Measurements from ENCODE around the gene TANGO6.

TANGO6 gene

GRCh38 chr16:69019811-69020210, 176.5 kb downstream of the TANGO6 start:
- H3K36me3 ChIP-seq (ENCODE audit: control insufficient read depth in 1 of 2, insufficient read depth in 2 of 2, low read length in 2 of 2), result peaks cover 0 to 5% of the 10 kb centered on the region in 2 donors
- no peaks in the 10 kb centered on the region for H3K9me3 ChIP-seq (ENCODE audit: control insufficient read depth in 1 of 2, low read length in 2 of 2)
- H3K4me1 ChIP-seq (ENCODE audit: control insufficient read depth in 1 of 2, insufficient read depth in 2 of 2, low read length in 2 of 2), result no peaks in the 10 kb centered on the region
- H3K4me3 ChIP-seq (ENCODE audit: low read depth in 1 of 2, low read length in 2 of 2), result no peak overlapping the region
- no peak overlapping the region for H3K27ac ChIP-seq (ENCODE audit: low read length)
- H3K27me3 ChIP-seq (ENCODE audit: low read depth, low read length), result no peaks in the 10 kb centered on the region

GRCh38 chr16:69029121-69029520, 185.8 kb downstream of the TANGO6 start:
- Histone ChIP-seq H3K27me3 (ENCODE audit: low read depth, low read length) (no peaks in the 10 kb centered on the region), H3K4me1 (ENCODE audit: control insufficient read depth in 1 of 2, insufficient read depth in 2 of 2, low read length in 2 of 2) (no peaks in the 10 kb centered on the region), H3K27ac (ENCODE audit: low read length) (no peak overlapping the region), H3K4me3 (ENCODE audit: low read depth in 1 of 2, low read length in 2 of 2) (no peak overlapping the region), H3K36me3 (ENCODE audit: control insufficient read depth in 1 of 2, insufficient read depth in 2 of 2, low read length in 2 of 2) (peaks cover 4 to 9% of the 10 kb centered on the region in 2 donors), H3K9me3 (ENCODE audit: control insufficient read depth in 1 of 2, low read length in 2 of 2) (no peaks in the 10 kb centered on the region)

GRCh38 chr16:69031877-69032301, 188.6 kb downstream of the TANGO6 start:
- H3K4me1 ChIP-seq (ENCODE audit: control insufficient read depth in 1 of 2, insufficient read depth in 2 of 2, low read length in 2 of 2), result no peaks in the 10 kb centered on the region
- H3K4me3 ChIP-seq (ENCODE audit: low read depth in 1 of 2, low read length in 2 of 2), result no peak overlapping the region
- peaks cover 4 to 7% of the 10 kb centered on the region in 2 donors for H3K36me3 ChIP-seq (ENCODE audit: control insufficient read depth in 1 of 2, insufficient read depth in 2 of 2, low read length in 2 of 2)
- H3K9me3 ChIP-seq (ENCODE audit: control insufficient read depth in 1 of 2, low read length in 2 of 2), result no peaks in the 10 kb centered on the region
- no peaks in the 10 kb centered on the region for H3K27me3 ChIP-seq (ENCODE audit: low read depth, low read length)
- H3K27ac ChIP-seq (ENCODE audit: low read length), result no peak overlapping the region

- H3K36me3 ChIP-seq (ENCODE audit: control insufficient read depth in 1 of 2, insufficient read depth in 2 of 2, low read length in 2 of 2), result peaks cover 4 to 7% of the 10 kb centered on the region in 2 donors
- no peak overlapping the region for H3K4me3 ChIP-seq (ENCODE audit: low read depth in 1 of 2, low read length in 2 of 2)
- H3K27me3 ChIP-seq (ENCODE audit: low read depth, low read length), result no peaks in the 10 kb centered on the region
- H3K4me1 ChIP-seq (ENCODE audit: control insufficient read depth in 1 of 2, insufficient read depth in 2 of 2, low read length in 2 of 2), result no peaks in the 10 kb centered on the region
- no peaks in the 10 kb centered on the region for H3K9me3 ChIP-seq (ENCODE audit: control insufficient read depth in 1 of 2, low read length in 2 of 2)
- H3K27ac ChIP-seq (ENCODE audit: low read length), result no peak overlapping the region
Measured at GRCh38 chr16:69033151-69033949, 190.0 kb downstream of the TANGO6 start.

- no peak overlapping the region for H3K4me3 ChIP-seq (ENCODE audit: low read depth in 1 of 2, low read length in 2 of 2)
- H3K9me3 ChIP-seq (ENCODE audit: control insufficient read depth in 1 of 2, low read length in 2 of 2), result no peaks in the 10 kb centered on the region
- H3K4me1 ChIP-seq (ENCODE audit: control insufficient read depth in 1 of 2, insufficient read depth in 2 of 2, low read length in 2 of 2), result no peaks in the 10 kb centered on the region
- H3K36me3 ChIP-seq (ENCODE audit: control insufficient read depth in 1 of 2, insufficient read depth in 2 of 2, low read length in 2 of 2), result peaks cover 4 to 11% of the 10 kb centered on the region in 2 donors
- H3K27ac ChIP-seq (ENCODE audit: low read length), result no peak overlapping the region
- H3K27me3 ChIP-seq (ENCODE audit: low read depth, low read length), result no peaks in the 10 kb centered on the region
Measured at GRCh38 chr16:69035375-69035774, 192.0 kb downstream of the TANGO6 start.

GRCh38 chr16:69036399-69037091, 193.2 kb downstream of the TANGO6 start:
- Histone ChIP-seq H3K4me1 (ENCODE audit: control insufficient read depth in 1 of 2, insufficient read depth in 2 of 2, low read length in 2 of 2) (no peaks in the 10 kb centered on the region), H3K4me3 (ENCODE audit: low read depth in 1 of 2, low read length in 2 of 2) (no peak overlapping the region), H3K27me3 (ENCODE audit: low read depth, low read length) (no peaks in the 10 kb centered on the region), H3K9me3 (ENCODE audit: control insufficient read depth in 1 of 2, low read length in 2 of 2) (peaks cover 0 to under 1% of the 10 kb centered on the region in 2 donors), H3K36me3 (ENCODE audit: control insufficient read depth in 1 of 2, insufficient read depth in 2 of 2, low read length in 2 of 2) (peaks cover 7 to 21% of the 10 kb centered on the region in 2 donors), H3K27ac (ENCODE audit: low read length) (no peak overlapping the region)

- peaks cover 11 to 26% of the 10 kb centered on the region in 2 donors for H3K36me3 ChIP-seq (ENCODE audit: control insufficient read depth in 1 of 2, insufficient read depth in 2 of 2, low read length in 2 of 2)
- peaks cover 0 to 6% of the 10 kb centered on the region in 2 donors for H3K9me3 ChIP-seq (ENCODE audit: control insufficient read depth in 1 of 2, low read length in 2 of 2)
- no peak overlapping the region for H3K4me3 ChIP-seq (ENCODE audit: low read depth in 1 of 2, low read length in 2 of 2)
- no peaks in the 10 kb centered on the region for H3K27me3 ChIP-seq (ENCODE audit: low read depth, low read length)
- no peak overlapping the region for H3K27ac ChIP-seq (ENCODE audit: low read length)
- H3K4me1 ChIP-seq (ENCODE audit: control insufficient read depth in 1 of 2, insufficient read depth in 2 of 2, low read length in 2 of 2), result no peaks in the 10 kb centered on the region
Measured at GRCh38 chr16:69037373-69038160, 194.2 kb downstream of the TANGO6 start.

- no peaks in the 10 kb centered on the region for H3K27me3 ChIP-seq (ENCODE audit: low read depth, low read length)
- H3K36me3 ChIP-seq (ENCODE audit: control insufficient read depth in 1 of 2, insufficient read depth in 2 of 2, low read length in 2 of 2), result peaks cover 7 to 19% of the 10 kb centered on the region in 2 donors
- H3K27ac ChIP-seq (ENCODE audit: low read length), result no peak overlapping the region
- H3K4me3 ChIP-seq (ENCODE audit: low read depth in 1 of 2, low read length in 2 of 2), result no peak overlapping the region
- H3K9me3 ChIP-seq (ENCODE audit: control insufficient read depth in 1 of 2, low read length in 2 of 2), result peaks cover 0 to 6% of the 10 kb centered on the region in 2 donors
- H3K4me1 ChIP-seq (ENCODE audit: control insufficient read depth in 1 of 2, insufficient read depth in 2 of 2, low read length in 2 of 2), result no peaks in the 10 kb centered on the region
Measured at GRCh38 chr16:69039333-69039941, 196.1 kb downstream of the TANGO6 start.

GRCh38 chr16:69040144-69040909, 197.0 kb downstream of the TANGO6 start:
- H3K27ac ChIP-seq (ENCODE audit: low read length), result no peak overlapping the region
- peaks cover 7 to 19% of the 10 kb centered on the region in 2 donors for H3K36me3 ChIP-seq (ENCODE audit: control insufficient read depth in 1 of 2, insufficient read depth in 2 of 2, low read length in 2 of 2)
- no peak overlapping the region for H3K4me3 ChIP-seq (ENCODE audit: low read depth in 1 of 2, low read length in 2 of 2)
- no peaks in the 10 kb centered on the region for H3K4me1 ChIP-seq (ENCODE audit: control insufficient read depth in 1 of 2, insufficient read depth in 2 of 2, low read length in 2 of 2)
- peaks cover 0 to 6% of the 10 kb centered on the region in 2 donors for H3K9me3 ChIP-seq (ENCODE audit: control insufficient read depth in 1 of 2, low read length in 2 of 2)
- H3K27me3 ChIP-seq (ENCODE audit: low read depth, low read length), result no peaks in the 10 kb centered on the region

GRCh38 chr16:69048328-69049120, 205.2 kb downstream of the TANGO6 start:
- H3K4me1 ChIP-seq (ENCODE audit: control insufficient read depth in 1 of 2, insufficient read depth in 2 of 2, low read length in 2 of 2), result no peaks in the 10 kb centered on the region
- H3K9me3 ChIP-seq (ENCODE audit: control insufficient read depth in 1 of 2, low read length in 2 of 2), result no peaks in the 10 kb centered on the region
- H3K36me3 ChIP-seq (ENCODE audit: control insufficient read depth in 1 of 2, insufficient read depth in 2 of 2, low read length in 2 of 2), result no peaks in the 10 kb centered on the region
- no peak overlapping the region for H3K27ac ChIP-seq (ENCODE audit: low read length)
- no peak overlapping the region for H3K4me3 ChIP-seq (ENCODE audit: low read depth in 1 of 2, low read length in 2 of 2)
- H3K27me3 ChIP-seq (ENCODE audit: low read depth, low read length), result no peaks in the 10 kb centered on the region

Data from muscle layer of duodenum (tissue), 2 donors.